Lower leg skin (tissue), 3 donors: Measurements from ENCODE around the gene NCOA1.

Experiments
- CTCF ChIP-seq, 3 donors: fragments of 450-650 bp; IDR thresholded peaks; one replicate each; pipeline ENCODE4 v1.5.1; 2016; ENCODE audit warnings: antibody characterized with exemption in 3 of 3, mild to moderate bottlenecking in 3 of 3, moderate library complexity in 2 of 3
- POLR2A ChIP-seq, 2 donors: fragments of 450-650 bp; IDR thresholded peaks; one replicate each; pipeline ENCODE4 v1.6.1; 2016 to 2017; ENCODE audit warnings: antibody characterized with exemption in 2 of 2, mild to moderate bottlenecking in 1 of 2, moderate library complexity in 1 of 2

DNA sequence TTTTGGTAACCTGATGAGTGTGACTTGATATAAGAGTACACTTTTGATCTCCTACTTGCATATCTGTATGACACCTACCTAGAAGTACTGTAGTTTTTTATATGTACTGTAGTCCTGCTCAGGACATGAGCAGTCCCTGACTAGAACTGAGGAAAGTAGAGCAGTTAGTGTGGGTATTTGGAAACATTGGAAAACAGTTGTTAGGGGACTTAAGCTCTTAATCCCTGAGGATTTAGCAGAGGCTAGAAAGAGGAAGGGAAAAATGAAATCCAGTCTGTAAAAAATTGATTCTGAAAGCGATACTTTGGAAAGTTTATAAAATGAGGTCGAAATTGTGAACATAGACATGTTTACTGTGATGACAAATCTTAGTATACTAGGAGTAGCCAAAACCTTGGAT, 125.6 kb downstream of the NCOA1 start:
- TF ChIP-seq POLR2A (IDR thresholded peaks at IDR 0.05) (no peak), CTCF (IDR thresholded peaks at IDR 0.05) (no peak)
